Adrenal gland (tissue), 5 donors: ENCODE results near the gene RFC2.

ENCODE experiments used
- CTCF ChIP-seq, 6 experiments: fragments of 450-650 bp in 4 of 6; fragments of 200-600 bp in 2 of 6; sonication (generic) in 1 of 6; IDR thresholded peaks; 1 replicate in 5 of 6; 2 replicates in 1 of 6; pipeline versions ENCODE4 v1.5.1 to v1.8.0; 2016 to 2021; ENCODE audit warnings: antibody characterized with exemption in 6 of 6, mild to moderate bottlenecking in 2 of 6, moderate library complexity in 1 of 6
- POLR2A ChIP-seq, 2 donors: fragments of 450-650 bp; IDR thresholded peaks; one replicate each; pipeline ENCODE4 v1.6.1; 2017; ENCODE audit warnings: antibody characterized with exemption in 2 of 2, mild to moderate bottlenecking in 2 of 2, moderate library complexity in 1 of 2
- donor health status: DM: no; HTN: no; CAD: no.

- no peak for TF ChIP-seq POLR2A (IDR thresholded peaks at IDR 0.05)
- no peak for TF ChIP-seq CTCF (IDR thresholded peaks at IDR 0.05)
Measured at GRCh38 chr7:74225400-74225799, 28.8 kb downstream of the RFC2 start.
